ENCODE data around the gene CDH23.

Gene CDH23

DNA sequence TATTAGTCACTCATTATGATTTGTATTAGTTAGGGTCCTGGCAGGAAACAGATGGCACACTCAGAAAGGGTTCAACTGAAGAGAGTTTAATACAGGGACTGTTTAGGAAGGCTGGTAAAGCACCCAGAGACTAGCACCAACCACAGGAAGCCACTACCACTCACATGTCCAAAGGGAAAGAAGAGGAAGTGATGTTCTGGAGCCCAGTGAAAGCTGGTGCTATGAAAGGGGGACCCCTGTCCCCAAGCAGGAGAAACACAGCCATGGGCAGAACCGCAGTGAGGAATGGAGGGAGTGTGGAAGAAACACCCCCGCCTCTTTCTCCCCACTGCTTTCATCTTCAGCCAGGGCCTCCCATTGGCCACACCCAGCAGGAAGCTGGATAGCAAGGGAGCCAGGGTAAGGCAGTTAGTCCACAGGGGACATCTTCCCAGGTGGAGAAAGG, 379.8 kb downstream of the CDH23 start:
- in situ Hi-C loops (cut with MboI; ENCODE audit: low sequenced_read_pairs) = no loop called here

DNA sequence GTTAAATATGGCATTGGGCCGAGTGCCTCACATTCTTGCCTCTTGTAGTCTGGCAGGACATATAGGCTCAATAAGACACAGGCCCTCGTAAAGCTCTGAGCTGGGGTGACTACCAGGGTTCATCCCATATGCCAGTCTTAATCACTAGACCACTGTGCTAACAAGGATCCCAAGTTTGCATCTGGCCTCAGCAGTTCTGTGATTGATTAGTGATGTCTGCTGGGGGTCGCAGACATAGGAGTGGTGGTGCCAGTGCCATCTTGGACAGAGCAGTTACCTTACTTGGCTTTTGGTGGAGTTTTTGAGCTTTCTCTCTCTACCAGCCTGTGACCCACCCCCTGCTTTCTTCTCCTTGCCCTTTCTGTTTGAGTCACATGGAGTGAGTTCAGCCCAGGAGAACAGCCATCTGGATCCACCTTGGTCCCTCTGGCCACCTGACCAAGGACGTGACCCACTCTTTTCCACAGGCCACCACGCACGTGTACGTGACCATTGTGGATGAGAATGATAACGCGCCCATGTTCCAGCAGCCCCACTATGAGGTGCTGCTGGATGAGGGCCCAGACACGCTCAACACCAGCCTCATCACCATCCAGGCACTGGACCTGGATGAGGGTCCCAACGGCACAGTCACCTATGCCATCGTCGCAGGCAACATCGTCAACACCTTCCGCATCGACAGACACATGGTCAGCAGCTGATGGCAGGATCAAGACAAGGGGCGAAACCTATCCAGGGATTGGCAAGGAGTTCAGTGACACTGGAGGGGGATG, 380.7 kb downstream of the CDH23 start:
- in situ Hi-C loops (cut with MboI; ENCODE audit: low sequenced_read_pairs) = no loop called here

DNA sequence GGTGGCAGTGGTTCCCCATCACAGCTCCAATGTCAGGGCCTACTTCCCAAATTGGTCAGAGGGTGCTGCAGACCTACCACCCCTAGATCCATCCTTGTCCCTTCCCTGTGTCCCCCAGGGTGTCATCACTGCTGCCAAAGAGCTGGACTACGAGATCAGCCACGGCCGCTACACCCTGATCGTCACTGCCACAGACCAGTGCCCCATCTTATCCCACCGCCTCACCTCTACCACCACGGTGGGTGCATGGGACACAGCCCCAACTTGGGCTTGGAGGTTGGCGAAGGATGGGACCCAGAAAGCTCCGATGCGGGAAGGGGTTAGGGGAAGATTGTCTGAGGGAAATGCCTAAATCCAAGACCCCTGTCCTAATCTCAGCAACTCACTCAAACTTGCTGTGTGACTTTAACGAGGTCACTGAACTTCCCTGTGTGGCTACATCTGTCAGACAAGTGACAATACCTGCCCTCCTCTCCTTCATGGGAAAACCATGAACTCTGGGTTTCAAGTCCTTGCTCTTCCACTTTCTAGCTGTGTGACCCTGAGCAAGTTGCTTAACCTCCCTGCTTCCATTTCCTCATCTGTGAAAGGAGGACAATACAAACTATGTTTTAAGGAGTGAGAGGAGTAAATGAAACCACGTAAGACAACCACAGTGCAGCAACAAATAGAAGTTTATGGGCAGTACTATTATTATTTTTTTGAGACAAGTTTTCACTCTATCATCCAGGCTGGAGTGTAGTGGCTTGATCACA, 381.5 kb downstream of the CDH23 start:
- in situ Hi-C loops (cut with MboI; ENCODE audit: low sequenced_read_pairs) = no loop called here

DNA sequence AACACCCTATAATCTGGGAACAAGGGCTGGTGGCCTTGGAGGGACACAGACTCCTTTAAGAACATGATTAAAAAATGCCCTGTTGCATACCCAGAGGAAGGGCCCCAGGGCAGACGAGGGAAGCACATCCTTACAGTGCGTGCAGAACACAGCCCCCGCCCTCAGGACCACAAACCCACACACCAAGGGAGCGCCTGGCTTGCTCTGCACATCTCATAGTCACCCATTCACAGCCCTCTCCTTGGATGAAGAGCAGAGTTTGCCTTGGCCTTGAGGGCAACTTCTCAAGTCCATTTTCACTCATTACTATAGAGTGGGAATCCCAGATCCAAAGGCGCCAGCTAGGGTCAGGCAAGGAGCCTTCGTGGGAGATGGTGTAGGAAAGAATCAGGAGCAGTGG, 382.9 kb downstream of the CDH23 start:
- in situ Hi-C loops (cut with MboI; ENCODE audit: low sequenced_read_pairs) = no loop called here

DNA sequence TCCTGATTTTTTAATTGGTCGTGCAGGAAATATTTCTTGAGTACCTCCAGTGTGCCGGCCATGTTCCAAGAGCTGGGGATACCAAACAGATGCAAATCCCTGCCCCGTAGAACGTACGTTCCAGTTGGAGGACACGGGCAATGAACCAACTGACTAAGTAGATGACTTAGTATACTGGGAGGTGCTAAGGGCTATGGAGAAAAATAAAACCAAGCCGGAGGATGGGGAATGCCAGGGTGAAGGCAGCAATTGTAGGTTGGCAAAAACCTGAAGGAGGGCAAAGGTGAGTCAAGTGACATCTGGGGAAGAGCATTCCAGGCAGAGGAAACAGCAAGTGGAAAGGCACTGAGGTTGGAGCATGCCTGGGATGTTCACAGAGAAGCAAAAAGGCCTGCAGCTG, 383.4 kb downstream of the CDH23 start:
- in situ Hi-C loops (cut with MboI; ENCODE audit: low sequenced_read_pairs) = no loop called here

DNA sequence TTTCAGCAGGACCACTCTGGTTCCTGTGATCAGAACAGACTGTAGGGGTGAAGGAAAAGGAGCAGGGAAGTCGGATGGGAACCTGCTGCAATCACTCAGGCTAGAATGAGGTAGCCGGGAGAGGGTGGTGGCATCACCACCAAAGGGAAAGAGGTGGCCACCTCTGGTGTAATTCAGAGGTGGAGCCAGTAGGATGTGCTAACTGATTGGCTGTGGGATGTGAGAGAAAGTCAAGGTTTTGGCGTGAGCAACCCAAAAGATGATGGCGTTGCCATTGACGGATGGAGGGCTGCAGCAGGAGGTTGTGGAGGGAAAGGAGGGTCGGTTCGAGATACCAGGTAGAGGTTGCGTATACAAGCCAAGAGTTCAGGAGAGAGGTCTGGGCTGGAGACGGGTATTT, 384.0 kb downstream of the CDH23 start:
- in situ Hi-C loops (cut with MboI; ENCODE audit: low sequenced_read_pairs) = no loop called here

DNA sequence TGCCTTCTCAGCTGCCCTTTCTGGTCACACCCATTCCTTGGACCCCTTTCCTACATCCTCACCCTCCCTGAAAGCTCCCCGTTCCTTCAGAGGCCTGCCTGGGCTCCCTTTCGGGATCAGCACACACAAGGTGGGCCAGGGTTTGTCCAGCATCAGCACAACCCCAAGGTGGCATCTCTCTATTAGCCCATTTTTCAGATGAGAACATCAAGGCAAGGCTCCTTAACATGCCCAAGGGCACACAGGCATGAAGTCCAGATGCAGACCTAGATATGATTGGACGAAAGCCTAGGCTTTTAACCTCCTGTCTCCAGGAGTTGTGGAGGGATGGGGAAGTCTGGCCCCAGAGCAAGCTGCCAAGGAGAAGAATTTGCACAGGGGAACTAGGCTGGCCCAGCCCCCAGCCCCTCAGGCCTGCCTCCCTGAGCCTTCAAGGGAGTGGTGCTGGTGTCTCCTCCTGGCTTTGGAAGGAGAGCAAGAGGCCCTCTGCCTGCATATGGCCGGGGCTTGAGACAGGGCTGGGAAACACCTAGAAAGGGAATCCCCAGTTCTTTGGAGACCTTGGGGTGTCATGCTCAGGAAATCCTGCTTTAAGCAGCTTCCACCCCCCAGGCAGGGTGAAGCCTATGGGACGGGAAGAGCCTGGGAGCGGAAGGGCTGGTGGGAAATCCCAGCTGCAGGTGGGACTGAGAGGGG, 385.6 kb downstream of the CDH23 start:
- in situ Hi-C loops (cut with MboI; ENCODE audit: low sequenced_read_pairs) = no loop called here

DNA sequence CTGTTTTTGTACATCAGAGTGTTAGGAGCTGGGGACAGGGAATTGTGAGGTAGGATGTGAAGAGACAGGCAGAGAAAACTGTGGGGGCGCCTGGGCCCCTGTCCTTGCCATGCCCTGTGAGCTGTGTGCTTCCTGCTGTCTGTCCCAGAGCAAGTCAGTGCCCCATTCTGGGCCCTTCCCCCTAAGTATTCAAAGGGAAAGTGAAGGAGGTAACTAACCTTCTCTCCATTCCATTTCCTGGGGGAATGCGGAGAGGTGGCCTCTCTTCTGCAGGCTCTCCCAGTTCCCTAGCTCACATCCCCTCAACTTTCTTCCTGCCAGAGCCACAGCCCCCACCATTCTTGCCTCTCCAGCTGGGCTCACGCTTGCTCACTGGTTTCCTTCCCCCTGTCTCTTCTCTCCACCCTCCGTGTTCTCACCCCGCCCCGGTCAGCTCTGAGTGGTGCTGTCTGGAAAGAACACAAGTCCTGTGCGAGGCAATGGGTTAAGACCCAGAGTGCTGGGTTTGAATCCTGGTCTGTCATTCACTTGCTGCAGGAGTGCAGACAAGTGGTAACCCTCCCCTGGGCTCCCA, 386.3 kb downstream of the CDH23 start:
- in situ Hi-C loops (cut with MboI; ENCODE audit: low sequenced_read_pairs) = no loop called here

DNA sequence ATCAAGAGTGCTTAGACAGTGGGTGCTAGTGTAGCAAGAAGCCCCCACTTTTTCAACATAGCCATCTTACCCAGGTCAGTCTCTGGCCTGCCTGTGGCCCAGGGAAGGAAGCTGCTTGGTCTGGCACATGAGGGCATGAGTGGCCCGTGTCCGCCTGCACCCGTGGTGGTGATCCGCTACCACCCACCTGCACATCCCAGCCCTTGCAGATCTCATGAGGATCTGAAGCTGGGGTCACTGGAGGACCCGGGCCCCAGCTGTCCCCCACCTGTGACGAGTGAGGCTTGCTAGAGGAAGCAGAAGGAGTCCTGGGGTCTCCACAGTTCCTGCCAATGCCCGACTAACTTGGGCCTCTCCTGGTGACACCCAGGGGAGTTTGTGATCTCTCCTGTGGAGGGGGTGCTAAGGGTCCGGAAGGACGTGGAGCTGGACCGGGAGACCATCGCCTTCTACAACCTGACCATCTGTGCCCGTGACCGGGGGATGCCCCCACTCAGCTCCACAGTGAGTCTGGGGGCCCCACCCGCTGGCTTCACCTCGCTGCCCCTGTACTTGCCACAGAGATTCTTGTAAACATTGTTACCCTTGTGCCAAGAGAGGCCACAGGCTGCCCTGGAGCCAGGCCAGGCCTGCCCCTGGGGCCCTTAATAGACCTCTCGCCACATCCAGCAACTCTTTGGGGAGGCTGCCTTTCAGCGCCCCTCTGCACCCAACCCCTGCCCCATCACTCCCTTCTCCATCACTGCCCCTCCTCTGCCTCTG, 387.4 kb downstream of the CDH23 start:
- in situ Hi-C loops (cut with MboI; ENCODE audit: low sequenced_read_pairs) = no loop called here

DNA sequence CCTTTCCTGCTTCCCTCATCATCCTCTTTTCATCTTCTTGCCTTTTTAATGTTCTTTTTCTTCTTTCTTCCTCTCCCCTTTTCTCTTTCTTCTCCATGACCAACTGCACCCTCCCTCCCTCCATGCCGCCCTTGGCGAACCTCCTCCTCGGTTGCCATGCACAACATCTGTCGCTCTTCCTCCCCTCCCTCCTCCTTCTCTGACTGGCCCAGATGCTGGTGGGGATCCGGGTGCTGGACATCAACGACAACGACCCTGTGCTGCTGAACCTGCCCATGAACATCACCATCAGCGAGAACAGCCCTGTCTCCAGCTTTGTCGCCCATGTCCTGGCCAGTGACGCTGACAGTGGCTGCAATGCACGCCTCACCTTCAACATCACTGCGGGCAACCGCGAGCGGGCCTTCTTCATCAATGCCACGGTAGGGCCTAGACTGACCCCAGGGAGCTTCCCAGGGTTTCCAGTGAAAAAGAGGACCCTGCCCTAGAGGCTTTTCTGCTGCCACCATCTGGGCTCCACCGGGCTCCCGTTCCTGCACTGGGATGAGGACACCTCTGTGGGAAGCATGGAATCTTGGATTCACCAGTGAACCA, 388.1 kb downstream of the CDH23 start:
- in situ Hi-C loops (cut with MboI; ENCODE audit: low sequenced_read_pairs) = no loop called here

DNA sequence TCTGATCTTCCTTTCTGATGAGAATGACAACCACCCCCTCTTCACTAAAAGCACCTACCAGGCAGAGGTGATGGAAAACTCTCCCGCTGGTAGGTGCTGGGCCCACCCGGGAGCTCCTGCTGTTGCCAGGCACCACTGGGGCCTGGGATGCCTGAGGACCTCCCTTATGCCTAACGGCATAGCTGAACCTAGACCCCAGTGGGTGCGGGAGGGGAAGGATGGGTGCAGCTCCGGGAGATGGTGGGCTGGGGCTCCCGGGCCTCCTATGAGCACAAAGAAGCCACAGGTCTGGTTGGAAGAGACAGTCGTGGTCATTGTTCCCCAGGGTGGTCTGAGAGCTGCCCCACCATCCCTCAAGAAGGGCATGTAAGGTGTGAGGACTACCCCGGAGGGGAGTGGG, 392.2 kb downstream of the CDH23 start:
- in situ Hi-C loops (cut with MboI; ENCODE audit: low sequenced_read_pairs) = no loop called here

DNA sequence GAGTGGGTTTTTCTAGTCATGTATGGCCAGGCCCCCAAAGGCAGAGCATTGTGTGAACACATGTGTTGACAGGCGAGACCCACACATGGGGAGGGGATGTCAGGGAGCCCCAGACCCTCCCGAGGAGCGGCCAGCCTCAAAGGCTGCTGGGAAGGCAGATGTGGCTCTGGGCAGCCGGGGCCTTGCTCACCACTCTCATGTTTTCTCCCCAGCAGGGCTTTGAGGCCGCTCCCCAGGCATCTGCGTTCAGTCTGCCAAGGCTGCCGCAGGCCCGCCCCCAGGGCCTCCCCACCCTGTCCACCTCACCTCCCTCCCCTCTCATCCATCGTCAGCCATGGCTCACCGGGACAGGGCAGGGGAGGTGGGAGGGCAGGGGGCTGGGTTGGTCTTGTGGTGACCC, 393.2 kb downstream of the CDH23 start:
- in situ Hi-C loops (cut with MboI; ENCODE audit: low sequenced_read_pairs) = no loop called here

DNA sequence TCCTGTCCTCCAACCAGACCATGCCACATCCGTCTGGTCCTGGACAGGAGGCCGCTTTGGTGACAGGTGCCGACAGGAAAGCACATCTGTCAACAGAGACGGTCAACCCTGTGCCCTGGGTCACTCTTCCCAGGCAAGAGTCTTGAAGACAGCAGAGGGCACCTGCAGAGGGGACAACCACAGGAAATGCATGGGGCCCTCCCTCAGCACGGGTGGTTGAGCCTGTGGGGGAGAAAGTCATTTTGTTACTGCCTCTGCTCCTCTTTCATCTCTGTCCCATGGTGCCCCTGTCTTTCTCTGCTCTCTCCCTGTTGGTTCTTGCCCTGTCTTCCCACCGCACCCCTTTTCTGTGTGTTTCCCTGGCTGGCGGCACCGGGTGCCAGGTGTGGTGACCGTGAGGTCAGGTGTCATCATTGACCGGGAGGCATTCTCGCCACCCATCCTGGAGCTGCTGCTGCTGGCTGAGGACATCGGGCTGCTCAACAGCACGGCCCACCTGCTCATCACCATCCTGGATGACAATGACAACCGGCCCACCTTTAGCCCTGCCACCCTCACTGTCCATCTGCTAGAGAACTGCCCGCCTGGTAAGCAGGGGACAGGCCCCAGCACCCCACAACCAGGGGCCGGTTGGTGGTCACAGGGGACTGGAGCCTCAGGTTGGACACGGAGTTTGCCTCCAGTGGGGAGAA, 394.2 kb downstream of the CDH23 start:
- in situ Hi-C loops (cut with MboI; ENCODE audit: low sequenced_read_pairs) = no loop called here

DNA sequence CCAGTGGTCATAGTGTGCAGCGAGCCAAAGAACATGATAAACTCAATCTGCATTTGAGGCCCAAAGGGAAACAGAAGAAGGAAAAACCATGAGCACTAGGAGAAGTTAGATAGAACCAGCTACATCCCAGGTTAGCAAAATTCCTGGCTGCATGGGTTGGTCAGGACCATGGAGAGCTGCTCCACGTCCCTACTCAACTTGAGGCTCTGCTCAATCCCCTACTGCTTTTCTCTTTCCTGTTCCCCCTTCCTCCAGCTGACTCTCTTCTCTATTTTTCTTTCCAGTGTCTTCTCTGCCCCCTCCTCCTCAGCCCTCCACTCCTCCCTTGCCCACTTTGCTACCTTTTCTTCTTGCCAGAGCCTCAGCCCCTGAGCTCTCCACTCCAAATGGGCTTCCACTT, 398.5 kb downstream of the CDH23 start:
- in situ Hi-C loops (cut with MboI; ENCODE audit: low sequenced_read_pairs) = no loop called here

DNA sequence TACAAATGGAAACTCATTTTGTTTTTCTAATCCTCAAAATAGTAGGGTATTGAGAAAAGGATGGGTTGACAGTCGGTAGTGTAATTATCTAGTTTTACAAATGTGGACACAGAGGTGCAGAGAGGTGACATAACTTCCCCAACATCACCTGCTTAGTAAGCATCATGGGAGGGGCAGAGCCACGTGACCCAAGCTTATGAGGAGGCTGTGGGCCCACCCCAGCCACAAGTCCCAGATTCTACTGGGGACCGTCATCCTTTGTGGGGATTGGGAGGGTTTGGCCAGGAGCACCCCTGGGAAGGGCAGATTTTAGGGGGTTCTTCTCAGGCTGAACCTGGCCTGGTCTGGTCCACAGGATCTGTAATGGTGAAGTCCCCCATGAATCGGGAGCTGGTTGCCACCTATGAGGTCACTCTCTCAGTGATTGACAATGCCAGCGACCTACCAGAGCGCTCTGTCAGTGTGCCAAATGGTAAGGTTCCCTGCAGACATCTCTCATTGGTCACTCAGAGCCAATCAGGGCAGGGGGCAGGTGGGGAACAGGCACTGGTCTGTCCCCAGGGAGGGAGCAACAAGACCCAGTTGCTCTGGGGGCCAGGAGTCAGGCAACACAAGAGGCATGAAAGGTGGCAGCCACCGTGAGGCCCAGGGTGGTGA, 400.2 kb downstream of the CDH23 start:
- in situ Hi-C loops (cut with MboI; ENCODE audit: low sequenced_read_pairs) = no loop called here

DNA sequence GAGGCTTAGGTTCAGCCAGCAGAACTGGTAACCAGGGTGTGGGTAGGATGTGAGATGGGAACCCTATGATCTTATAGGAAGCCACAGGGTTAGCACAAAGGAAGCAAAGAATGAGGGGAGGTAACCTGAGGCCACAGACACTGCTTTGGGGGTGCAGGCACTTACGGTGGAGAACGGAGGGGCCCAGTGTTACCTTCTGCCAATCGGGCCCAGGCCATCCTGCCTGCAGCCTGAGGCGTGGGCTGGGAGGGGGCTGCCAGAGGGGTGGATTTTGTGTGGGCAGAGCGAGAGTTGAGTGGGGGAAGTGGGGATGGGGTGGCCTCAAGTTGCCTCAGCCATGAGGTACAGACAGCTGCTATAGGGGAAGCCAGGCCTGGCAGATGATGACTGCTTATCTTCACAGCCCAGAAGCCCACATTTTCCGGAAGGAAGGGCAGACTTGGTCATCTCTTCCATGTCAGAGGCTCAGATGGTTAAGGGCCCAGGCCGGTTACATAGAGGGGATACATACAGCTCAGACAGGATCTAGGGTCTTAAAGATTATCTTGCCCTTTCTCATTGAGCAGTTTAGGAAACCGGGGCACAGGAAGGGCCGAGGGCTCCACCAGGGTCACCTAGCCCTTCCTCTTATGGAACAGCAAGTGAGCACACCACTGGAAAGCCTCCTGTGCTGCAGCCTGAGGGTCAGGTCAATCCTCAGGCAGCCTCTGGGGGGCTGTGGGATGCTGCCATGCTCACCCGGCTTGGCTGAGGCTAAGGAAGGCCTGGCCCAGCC, 401.0 kb downstream of the CDH23 start:
- in situ Hi-C loops (cut with MboI; ENCODE audit: low sequenced_read_pairs) = no loop called here

DNA sequence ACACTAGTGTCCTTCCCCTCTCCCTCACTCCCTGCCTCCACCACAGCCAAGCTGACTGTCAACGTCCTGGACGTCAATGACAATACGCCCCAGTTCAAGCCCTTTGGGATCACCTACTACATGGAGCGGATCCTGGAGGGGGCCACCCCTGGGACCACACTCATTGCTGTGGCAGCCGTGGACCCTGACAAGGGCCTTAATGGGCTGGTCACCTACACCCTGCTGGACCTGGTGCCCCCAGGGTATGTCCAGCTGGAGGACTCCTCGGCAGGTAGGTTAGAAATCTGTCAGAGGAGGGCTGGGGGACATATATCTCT, 401.5 kb downstream of the CDH23 start:
- in situ Hi-C loops (cut with MboI; ENCODE audit: low sequenced_read_pairs) = no loop called here

DNA sequence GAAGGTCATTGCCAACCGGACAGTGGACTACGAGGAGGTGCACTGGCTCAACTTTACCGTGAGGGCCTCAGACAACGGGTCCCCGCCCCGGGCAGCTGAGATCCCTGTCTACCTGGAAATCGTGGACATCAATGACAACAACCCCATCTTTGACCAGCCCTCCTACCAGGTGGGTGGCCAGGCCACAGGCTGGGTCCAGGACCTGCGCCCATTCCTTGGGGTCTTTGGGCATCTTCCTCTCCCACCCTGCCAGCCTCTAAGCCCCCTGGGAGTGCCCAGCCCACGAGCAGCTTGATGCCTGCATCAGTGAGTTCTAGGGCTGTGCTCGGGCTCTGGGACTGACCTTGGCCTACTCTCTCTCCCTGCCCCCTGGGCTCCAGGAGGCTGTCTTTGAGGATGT, 402.4 kb downstream of the CDH23 start:
- in situ Hi-C loops (cut with MboI; ENCODE audit: low sequenced_read_pairs) = no loop called here
